ENCODE measurements around the gene HSD17B8. TPM values are rescaled to one million over a fixed set of nuclear protein-coding genes. Genes with fewer than 3 reads are reported as not detected.

The HSD17B8 gene
- total and polyA plus RNA-seq, 2 experiments from 2014 or later: 4.3 to 8.9 TPM

DNA sequence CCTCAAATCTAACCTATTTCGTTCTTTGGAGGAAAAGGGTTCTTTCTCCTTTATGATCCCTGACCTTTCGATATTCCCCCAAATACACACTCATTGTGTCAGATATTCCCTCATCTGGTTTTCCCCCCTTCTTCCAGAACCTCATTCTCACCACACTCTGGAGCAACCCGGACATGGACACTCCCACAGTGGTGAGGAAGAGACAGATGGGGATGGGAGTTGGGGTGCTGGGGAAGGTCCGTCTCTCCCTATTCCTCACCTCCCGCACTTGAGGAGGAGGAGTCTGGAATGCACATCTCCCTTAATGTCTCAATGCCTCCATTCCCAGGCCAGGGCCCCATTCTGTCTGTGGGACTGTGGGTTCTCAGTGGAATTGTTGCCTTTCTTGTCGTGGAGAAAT lies 2.5 kb upstream of the HSD17B8 start:
- DNase-seq (ENCODE audit: low spot score): no peak
- Histone ChIP-seq H3K36me3 (ENCODE audit: insufficient read depth) (peaks cover 11% of the 10 kb centered on the region; the same call in 1 of the 2 replicates), H3F3A (replicated peaks; ENCODE audit: low read depth) (peaks cover 37% of the 10 kb centered on the region), H3K79me2 (replicated peaks; ENCODE audit: insufficient read depth) (peaks cover 23% of the 10 kb centered on the region), H3K27ac (ENCODE audit: low read depth) (no peak overlapping the region), H3K4me2 (peak overlapping the region; percentile 98), H3K9me2 (ENCODE audit: insufficient read depth) (no peaks in the 10 kb centered on the region), H3K4me3 (peak overlapping the region; percentile 93), H4K20me1 (replicated peaks; ENCODE audit: insufficient read depth) (peaks cover 25% of the 10 kb centered on the region), H3K27me3 (ENCODE audit: insufficient read depth) (peaks cover 20% of the 10 kb centered on the region), H3K4me1 (ENCODE audit: insufficient read depth) (peaks cover 25% of the 10 kb centered on the region), H2AFZ (no peak overlapping the region)
- no peak overlapping the region for H3K27ac Mint-ChIP-seq
- peaks cover 26% of the 10 kb centered on the region for H3K36me3 Mint-ChIP-seq (ENCODE audit: low read depth)
- no peak for ATAC-seq
- TF ChIP-seq EZH2phosphoT487 (IDR thresholded peaks at IDR 0.05; ENCODE audit: unreplicated experiment) (no peak), ZNF114 (CRISPR knock-in tag; IDR thresholded peaks at IDR 0.05) (no peak), EZH2 (IDR thresholded peaks at IDR 0.05; ENCODE audit: low read depth, unreplicated experiment) (no peak), CREB1 (CRISPR knock-in tag; IDR thresholded peaks at IDR 0.05; ENCODE audit: low read depth) (no peak), NANOG (IDR thresholded peaks at IDR 0.05; ENCODE audit: borderline replicate concordance) (no peak), JUNB (IDR thresholded peaks at IDR 0.05; ENCODE audit: unreplicated experiment) (no peak), ZNF331 (CRISPR knock-in tag; IDR thresholded peaks at IDR 0.05; ENCODE audit: low read depth) (no peak), POLR2AphosphoS5 (IDR thresholded peaks at IDR 0.05; ENCODE audit: low read depth) (no peak), STAT1 (IDR thresholded peaks at IDR 0.05; ENCODE audit: unreplicated experiment) (no peak)
- TF ChIP-seq, protein P1, sequence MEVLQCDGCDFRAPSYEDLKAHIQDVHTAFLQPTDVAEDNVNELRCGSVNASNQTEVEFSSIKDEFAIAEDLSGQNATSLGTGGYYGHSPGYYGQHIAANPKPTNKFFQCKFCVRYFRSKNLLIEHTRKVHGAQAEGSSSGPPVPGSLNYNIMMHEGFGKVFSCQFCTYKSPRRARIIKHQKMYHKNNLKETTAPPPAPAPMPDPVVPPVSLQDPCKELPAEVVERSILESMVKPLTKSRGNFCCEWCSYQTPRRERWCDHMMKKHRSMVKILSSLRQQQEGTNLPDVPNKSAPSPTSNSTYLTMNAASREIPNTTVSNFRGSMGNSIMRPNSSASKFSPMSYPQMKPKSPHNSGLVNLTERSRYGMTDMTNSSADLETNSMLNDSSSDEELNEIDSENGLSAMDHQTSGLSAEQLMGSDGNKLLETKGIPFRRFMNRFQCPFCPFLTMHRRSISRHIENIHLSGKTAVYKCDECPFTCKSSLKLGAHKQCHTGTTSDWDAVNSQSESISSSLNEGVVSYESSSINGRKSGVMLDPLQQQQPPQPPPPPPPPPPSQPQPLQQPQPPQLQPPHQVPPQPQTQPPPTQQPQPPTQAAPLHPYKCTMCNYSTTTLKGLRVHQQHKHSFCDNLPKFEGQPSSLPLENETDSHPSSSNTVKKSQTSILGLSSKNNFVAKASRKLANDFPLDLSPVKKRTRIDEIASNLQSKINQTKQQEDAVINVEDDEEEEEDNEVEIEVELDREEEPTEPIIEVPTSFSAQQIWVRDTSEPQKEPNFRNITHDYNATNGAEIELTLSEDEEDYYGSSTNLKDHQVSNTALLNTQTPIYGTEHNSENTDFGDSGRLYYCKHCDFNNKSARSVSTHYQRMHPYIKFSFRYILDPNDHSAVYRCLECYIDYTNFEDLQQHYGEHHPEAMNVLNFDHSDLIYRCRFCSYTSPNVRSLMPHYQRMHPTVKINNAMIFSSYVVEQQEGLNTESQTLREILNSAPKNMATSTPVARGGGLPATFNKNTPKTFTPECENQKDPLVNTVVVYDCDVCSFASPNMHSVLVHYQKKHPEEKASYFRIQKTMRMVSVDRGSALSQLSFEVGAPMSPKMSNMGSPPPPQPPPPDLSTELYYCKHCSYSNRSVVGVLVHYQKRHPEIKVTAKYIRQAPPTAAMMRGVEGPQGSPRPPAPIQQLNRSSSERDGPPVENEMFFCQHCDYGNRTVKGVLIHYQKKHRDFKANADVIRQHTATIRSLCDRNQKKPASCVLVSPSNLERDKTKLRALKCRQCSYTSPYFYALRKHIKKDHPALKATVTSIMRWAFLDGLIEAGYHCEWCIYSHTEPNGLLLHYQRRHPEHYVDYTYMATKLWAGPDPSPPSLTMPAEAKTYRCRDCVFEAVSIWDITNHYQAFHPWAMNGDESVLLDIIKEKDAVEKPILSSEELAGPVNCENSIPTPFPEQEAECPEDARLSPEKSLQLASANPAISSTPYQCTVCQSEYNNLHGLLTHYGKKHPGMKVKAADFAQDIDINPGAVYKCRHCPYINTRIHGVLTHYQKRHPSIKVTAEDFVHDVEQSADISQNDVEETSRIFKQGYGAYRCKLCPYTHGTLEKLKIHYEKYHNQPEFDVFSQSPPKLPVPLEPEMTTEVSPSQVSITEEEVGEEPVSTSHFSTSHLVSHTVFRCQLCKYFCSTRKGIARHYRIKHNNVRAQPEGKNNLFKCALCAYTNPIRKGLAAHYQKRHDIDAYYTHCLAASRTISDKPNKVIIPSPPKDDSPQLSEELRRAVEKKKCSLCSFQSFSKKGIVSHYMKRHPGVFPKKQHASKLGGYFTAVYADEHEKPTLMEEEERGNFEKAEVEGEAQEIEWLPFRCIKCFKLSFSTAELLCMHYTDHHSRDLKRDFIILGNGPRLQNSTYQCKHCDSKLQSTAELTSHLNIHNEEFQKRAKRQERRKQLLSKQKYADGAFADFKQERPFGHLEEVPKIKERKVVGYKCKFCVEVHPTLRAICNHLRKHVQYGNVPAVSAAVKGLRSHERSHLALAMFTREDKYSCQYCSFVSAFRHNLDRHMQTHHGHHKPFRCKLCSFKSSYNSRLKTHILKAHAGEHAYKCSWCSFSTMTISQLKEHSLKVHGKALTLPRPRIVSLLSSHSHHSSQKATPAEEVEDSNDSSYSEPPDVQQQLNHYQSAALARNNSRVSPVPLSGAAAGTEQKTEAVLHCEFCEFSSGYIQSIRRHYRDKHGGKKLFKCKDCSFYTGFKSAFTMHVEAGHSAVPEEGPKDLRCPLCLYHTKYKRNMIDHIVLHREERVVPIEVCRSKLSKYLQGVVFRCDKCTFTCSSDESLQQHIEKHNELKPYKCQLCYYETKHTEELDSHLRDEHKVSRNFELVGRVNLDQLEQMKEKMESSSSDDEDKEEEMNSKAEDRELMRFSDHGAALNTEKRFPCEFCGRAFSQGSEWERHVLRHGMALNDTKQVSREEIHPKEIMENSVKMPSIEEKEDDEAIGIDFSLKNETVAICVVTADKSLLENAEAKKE (CRISPR knock-in tag; IDR thresholded peaks at IDR 0.05): no peak
- TF ChIP-seq, protein P2, sequence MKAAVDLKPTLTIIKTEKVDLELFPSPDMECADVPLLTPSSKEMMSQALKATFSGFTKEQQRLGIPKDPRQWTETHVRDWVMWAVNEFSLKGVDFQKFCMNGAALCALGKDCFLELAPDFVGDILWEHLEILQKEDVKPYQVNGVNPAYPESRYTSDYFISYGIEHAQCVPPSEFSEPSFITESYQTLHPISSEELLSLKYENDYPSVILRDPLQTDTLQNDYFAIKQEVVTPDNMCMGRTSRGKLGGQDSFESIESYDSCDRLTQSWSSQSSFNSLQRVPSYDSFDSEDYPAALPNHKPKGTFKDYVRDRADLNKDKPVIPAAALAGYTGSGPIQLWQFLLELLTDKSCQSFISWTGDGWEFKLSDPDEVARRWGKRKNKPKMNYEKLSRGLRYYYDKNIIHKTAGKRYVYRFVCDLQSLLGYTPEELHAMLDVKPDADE (IDR thresholded peaks at IDR 0.05): no peak
- TF ChIP-seq, protein P3, sequence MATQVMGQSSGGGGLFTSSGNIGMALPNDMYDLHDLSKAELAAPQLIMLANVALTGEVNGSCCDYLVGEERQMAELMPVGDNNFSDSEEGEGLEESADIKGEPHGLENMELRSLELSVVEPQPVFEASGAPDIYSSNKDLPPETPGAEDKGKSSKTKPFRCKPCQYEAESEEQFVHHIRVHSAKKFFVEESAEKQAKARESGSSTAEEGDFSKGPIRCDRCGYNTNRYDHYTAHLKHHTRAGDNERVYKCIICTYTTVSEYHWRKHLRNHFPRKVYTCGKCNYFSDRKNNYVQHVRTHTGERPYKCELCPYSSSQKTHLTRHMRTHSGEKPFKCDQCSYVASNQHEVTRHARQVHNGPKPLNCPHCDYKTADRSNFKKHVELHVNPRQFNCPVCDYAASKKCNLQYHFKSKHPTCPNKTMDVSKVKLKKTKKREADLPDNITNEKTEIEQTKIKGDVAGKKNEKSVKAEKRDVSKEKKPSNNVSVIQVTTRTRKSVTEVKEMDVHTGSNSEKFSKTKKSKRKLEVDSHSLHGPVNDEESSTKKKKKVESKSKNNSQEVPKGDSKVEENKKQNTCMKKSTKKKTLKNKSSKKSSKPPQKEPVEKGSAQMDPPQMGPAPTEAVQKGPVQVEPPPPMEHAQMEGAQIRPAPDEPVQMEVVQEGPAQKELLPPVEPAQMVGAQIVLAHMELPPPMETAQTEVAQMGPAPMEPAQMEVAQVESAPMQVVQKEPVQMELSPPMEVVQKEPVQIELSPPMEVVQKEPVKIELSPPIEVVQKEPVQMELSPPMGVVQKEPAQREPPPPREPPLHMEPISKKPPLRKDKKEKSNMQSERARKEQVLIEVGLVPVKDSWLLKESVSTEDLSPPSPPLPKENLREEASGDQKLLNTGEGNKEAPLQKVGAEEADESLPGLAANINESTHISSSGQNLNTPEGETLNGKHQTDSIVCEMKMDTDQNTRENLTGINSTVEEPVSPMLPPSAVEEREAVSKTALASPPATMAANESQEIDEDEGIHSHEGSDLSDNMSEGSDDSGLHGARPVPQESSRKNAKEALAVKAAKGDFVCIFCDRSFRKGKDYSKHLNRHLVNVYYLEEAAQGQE (IDR thresholded peaks at IDR 0.05; ENCODE audit: unreplicated experiment): no peak
- TF ChIP-seq, protein P4, sequence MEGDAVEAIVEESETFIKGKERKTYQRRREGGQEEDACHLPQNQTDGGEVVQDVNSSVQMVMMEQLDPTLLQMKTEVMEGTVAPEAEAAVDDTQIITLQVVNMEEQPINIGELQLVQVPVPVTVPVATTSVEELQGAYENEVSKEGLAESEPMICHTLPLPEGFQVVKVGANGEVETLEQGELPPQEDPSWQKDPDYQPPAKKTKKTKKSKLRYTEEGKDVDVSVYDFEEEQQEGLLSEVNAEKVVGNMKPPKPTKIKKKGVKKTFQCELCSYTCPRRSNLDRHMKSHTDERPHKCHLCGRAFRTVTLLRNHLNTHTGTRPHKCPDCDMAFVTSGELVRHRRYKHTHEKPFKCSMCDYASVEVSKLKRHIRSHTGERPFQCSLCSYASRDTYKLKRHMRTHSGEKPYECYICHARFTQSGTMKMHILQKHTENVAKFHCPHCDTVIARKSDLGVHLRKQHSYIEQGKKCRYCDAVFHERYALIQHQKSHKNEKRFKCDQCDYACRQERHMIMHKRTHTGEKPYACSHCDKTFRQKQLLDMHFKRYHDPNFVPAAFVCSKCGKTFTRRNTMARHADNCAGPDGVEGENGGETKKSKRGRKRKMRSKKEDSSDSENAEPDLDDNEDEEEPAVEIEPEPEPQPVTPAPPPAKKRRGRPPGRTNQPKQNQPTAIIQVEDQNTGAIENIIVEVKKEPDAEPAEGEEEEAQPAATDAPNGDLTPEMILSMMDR (conservative IDR thresholded peaks at IDR 0.05; ENCODE audit: low read depth in 2 of 2): no peak
- peaks cover 75% of the 10 kb centered on the region for H3K4me1 Mint-ChIP-seq
- H3K27me3 Mint-ChIP-seq (ENCODE audit: insufficient read depth, low read depth, poor library complexity): peaks cover 36% of the 10 kb centered on the region
- no peaks in the 10 kb centered on the region; the same call in 1 of the 3 replicates for H3K9me3 Mint-ChIP-seq
- H3K4me3 Mint-ChIP-seq: peak overlapping the region; percentile 100

Data from GM23338 (cell line).